D721Med (cell line): ENCODE results near the gene LPIN1.

Source experiments
- DNase-seq: peaks from one replicate; pipeline ENCODE4 v3.0.0; 2011; ENCODE audit warnings: low spot score; ENCODE audit not compliant: insufficient read length
- FAIRE-seq: peaks from 2 replicates; lab custom pipeline; 2011; peaks lifted over from hg19 to GRCh38; lab: Jason Lieb, UNC
- TF ChIP-seq, protein P1 (sequence below): IDR thresholded peaks from 2 replicates; pipeline ENCODE4 v1.5.1; 2012; ENCODE audit warnings: mild to moderate bottlenecking, control low read depth; ENCODE audit not compliant: insufficient read depth; ENCODE audit errors: missing control alignments

Gene LPIN1

DNA sequence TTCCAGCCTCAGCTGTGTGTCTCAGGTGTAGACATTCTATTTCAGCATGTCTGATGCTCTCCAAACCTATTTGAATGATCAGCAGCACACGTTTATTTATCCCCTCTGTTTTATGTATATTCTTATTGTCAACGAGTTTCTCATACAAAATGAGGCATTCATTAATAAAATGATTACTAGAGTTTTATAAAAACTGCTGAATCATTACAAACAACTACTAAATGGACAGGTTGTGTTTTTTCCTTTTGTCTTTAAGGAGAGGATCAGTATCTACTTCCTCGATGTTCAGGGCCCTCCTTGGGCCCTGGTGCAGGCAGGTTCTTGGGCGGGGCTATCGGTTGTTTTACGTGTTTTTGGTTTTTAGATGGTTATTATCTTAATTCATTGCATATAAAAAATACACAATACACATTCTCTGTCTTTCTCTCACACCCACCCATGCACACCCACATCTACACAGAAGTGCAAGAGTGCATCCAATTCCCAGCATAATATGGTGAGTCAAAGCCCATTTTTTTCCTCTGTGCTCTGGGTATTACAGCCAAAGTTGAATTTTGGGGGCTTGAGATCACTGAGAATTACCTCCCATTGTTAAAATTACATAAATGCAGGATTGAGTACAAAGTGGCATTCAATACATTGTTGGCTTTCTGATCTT lies 24.2 kb downstream of the LPIN1 start:
- DNase-seq = no peak
- TF ChIP-seq, protein P1, sequence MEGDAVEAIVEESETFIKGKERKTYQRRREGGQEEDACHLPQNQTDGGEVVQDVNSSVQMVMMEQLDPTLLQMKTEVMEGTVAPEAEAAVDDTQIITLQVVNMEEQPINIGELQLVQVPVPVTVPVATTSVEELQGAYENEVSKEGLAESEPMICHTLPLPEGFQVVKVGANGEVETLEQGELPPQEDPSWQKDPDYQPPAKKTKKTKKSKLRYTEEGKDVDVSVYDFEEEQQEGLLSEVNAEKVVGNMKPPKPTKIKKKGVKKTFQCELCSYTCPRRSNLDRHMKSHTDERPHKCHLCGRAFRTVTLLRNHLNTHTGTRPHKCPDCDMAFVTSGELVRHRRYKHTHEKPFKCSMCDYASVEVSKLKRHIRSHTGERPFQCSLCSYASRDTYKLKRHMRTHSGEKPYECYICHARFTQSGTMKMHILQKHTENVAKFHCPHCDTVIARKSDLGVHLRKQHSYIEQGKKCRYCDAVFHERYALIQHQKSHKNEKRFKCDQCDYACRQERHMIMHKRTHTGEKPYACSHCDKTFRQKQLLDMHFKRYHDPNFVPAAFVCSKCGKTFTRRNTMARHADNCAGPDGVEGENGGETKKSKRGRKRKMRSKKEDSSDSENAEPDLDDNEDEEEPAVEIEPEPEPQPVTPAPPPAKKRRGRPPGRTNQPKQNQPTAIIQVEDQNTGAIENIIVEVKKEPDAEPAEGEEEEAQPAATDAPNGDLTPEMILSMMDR = no peak
- no peak for FAIRE-seq

GRCh38 chr2:11771971-11772615 lies 25.7 kb downstream of the LPIN1 start:
- no peak for DNase-seq
- FAIRE-seq = no peak
- TF ChIP-seq, protein P1 = no peak

- TF ChIP-seq, protein P1 = no peak
- DNase-seq = no peak
- no peak for FAIRE-seq
Measured at GRCh38 chr2:11773111-11773510, 26.7 kb downstream of the LPIN1 start.

DNA sequence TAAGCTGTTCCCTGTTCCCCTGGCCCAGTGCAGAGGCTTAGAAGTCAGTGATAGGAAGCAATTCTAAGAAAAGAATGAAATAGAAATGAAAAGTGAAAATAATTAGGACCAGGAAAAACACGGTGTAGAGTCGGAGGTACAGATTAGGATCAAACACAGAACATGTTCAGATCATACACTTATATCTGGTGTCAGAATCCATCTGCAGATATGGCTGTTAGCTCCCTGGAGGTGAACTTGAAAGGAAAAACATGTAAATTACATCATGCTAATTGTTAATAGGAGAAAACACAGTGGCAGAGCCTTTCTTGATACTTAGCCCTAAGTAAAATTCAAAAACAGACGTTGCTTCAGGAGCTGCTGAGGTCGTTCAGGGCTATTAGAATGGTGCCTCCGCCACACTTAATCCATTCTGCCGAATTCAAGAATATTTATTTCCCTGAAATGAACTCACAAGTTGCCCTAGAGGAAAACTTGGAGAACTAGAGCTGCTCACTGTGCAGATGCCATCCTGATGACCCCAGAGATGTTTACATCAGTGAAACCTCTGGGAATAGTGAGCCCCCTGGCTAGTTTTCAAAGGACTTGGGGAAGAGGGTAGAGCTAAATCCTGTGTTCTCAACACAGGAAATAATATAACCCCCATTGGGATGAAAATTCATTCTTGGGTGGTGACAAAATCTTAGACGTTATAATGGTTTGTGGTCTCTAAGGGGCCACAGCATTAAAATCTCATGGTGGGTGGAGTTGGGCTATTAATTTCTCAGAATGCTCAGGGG lies 27.5 kb downstream of the LPIN1 start:
- FAIRE-seq (no peak), DNase-seq (no peak)
- TF ChIP-seq, protein P1 = no peak

DNA sequence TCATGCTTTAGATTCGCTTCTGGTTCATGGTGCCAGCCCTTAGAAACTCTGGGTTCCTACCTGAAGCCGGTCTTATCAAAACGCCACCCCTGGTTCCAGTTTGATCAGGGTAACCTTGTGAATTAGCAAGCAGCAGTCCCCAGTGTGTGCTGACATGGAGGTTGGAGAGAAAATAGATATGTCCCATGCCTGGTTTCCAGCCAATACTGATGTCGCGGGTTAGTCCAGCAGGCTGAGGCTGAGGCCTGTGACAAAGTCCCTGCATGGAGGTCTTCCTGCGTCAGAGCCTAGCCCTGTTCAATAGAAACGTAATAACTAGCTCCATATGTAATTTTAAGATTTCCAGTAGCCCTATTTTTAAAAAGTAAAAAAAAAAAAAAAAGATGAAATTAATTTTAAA lies 28.2 kb downstream of the LPIN1 start:
- DNase-seq = no peak
- TF ChIP-seq, protein P1 = no peak
- no peak for FAIRE-seq

- no peak for DNase-seq
- FAIRE-seq = no peak
- TF ChIP-seq, protein P1 = no peak
Measured at GRCh38 chr2:11775384-11775783, 29.0 kb downstream of the LPIN1 start.
